NCI-H2196 (cell line): ENCODE data around the gene PLA2G4C.

Experiments used
- DNase-seq: peaks from one replicate; lab custom pipeline; 2025; ENCODE audit not compliant: unreplicated experiment; lab: John Stamatoyannopoulos, UW

The PLA2G4C gene

DNA sequence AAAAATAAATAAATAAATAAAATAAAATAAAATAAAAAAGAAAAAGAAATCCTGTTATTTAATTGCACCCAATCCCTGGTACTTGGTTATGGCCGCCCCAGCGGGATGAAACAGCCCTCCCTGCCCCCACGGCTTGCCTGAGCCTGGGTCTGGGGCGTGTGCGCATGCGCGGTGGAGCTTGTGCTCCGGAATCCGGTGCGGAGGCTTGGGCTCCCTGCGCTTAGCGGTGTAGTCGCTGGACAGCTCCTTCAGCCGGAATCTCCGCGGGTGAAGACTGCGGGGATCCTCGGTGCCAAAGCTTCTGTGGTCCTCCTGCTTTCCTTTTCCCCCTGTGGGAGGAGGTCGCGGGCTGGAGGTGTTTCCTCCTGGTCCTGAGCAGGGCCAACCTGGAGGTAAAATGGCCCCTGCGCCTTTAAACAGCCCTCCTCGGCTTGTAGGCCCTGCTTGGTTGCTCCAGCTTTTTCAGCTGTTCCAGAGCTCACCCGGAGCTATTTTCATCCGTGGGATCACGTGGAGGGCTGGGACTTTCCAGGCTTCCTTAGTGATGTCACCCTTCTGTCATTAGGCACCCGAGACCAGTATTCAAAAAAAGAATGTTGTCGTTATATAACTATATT lies at the start of gene PLA2G4C:
Gene PLA2G4C (minus strand): TSS at position 468 of the 617 bp plus-strand sequence. CDS start 4,288 bp downstream, outside the sequence.
- peak; percentile 96 for DNase-seq

DNA sequence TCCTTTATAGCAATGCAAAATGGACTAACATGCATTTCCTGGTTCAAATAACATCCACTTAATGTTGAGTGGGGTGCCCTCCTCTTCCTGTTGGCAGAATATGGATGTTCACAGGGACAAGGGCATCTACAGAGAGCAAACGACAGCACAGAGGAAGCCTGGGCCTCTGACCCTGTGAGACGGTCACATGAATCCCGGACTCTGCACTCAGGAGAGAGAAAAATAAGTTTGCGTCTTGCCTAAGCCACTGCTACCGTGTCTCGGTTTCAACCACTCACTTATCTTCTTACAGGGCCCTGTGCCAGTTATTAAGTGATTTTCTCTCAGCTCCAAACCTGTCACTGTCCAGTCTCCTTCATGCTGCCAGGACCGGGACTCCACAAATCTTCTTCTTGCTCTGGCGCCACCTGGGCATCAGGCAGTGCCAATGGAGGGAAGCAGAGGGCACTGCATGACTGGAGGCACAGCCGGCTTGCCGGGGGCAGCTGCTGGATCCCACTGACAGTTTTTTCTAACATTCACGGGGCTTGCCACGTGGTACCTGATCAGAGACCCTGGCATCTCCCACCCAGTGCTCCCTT lies 47.7 kb upstream of the PLA2G4C start:
- no peak for DNase-seq

- no peak for DNase-seq
Measured at GRCh38 chr19:48154003-48154402, 43.4 kb upstream of the PLA2G4C start.

DNA sequence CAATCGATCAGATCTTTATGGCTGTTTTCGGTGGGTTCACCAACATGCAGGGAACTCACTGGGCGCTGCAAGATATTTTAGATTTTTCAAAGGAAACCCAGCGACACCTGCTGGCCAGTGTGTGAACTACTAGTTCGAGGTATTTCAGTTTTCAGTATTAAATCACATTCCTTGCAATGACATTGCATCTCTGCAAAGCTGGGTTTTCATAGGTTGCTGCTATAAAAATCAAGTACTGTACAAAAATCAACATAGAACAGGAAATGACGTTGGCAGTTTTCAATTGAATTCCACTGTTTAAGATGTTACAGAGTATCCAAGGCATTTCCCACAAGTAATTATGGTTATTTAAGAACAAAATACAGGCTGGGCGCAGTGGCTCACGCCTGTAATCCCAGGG lies 41.9 kb upstream of the PLA2G4C start:
- peak; percentile 64 for DNase-seq

DNA sequence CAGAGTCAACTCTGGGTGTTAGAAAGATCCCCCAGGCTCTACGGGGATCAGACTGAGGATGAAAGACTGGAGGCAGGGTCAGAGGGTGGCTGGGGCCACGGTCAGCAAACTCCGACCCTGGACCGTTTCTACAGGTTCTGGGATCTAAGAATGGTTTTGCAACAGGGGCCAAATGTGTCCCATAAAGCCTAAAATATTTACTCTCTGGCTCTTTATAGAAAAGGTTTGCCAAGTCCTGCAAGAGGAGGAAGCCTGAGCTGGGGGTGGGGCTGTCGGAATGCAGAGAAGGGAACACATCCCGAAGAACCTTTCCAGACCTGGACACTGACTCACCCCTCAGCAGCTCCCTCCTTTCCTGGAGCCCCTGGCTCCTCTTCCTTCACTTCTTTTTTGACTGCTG lies 38.8 kb upstream of the PLA2G4C start:
- no peak for DNase-seq

- no peak for DNase-seq
Measured at GRCh38 chr19:48148576-48148975, 38.0 kb upstream of the PLA2G4C start.

DNA sequence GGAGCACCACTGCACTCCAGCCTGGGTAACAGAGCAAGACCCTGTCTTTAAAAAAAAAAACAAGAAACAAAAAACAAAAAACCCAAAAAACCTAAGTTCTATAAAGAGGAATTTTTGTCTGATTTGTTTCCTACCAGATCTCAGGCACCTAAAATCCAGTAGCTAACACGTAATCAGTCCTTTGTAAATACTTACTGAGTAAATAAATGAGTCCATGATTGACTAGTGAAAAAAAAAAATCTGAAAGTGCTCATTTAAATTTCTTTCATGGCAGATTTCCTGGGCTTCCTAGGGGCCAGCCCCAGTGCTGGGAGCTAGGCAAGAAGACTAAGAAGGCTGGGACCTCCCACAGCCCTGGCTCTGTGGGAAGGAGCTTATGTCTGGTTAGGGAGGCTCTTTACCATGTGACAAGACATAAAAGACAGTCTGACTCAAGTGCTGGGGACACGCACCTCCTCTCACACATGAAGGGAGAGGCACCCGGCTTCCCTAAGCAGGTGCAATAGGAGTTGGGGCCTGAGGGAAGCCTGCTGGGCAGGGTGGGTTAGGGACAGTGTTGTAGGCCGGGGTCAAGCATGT lies 37.1 kb upstream of the PLA2G4C start:
- DNase-seq: no peak

DNA sequence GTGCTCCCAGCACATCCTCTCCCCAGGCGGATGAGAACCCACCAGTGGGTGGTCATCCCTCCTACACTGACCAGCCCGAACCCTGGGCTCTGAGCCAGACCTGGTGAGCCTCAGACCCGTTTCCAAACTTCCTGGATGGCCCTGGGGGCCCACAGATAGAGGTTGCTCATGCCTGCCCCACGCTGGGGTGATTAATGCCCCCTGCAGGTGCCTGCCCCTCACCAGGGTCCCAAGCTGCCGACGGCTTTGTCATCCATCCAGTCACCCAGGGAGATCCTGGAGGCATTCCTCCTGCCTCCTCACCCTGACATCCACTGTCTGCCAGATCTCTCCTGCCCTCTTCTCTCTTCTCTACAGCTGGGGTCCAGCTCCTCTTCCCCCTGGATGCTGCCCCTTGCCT lies 28.4 kb upstream of the PLA2G4C start:
- no peak for DNase-seq

GRCh38 chr19:48137411-48137810 lies 26.8 kb upstream of the PLA2G4C start:
- no peak for DNase-seq

DNA sequence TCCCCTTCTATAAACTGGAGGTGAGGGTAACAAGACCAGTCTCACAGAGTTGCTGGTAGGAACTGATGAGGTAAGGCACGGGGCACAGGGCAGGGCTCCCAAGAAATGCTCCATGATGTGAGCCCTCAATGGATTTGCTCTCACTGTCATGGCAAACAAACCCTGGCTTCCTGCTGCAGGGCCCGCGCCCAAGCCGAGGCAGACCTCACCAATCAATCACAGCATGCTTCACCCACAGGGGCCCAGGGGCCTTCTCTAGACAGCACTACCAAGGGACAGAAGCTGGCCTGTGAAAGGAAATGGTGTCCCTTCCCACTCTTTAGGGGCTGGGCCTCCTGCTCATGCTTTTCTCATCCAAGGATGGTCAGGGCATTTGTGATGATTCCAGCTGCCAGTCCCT lies 25.9 kb upstream of the PLA2G4C start:
- DNase-seq: no peak

GRCh38 chr19:48135411-48135810 lies 24.8 kb upstream of the PLA2G4C start:
- peak; percentile 31 for DNase-seq

GRCh38 chr19:48133094-48133493 lies 22.5 kb upstream of the PLA2G4C start:
- no peak for DNase-seq

DNA sequence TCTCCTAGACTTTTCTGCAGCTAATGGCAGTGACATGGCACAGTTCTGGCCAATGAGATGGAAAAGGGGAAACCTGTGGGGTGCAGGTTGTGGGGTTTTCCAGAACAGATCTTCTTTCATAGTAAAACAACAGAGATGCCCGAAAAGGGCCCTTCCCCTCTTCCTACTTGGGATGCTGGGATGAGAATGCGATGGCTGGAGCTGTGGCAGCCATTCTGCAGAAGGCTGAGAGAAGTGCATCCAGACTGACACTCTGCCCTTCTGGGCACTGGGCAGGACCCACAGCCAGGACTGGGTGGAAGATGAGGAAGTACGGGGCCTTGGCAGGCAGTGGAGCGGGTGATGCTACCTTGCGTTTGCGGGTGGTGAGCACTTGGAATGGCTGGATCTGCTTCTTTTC lies 16.9 kb upstream of the PLA2G4C start:
- DNase-seq: no peak

DNA sequence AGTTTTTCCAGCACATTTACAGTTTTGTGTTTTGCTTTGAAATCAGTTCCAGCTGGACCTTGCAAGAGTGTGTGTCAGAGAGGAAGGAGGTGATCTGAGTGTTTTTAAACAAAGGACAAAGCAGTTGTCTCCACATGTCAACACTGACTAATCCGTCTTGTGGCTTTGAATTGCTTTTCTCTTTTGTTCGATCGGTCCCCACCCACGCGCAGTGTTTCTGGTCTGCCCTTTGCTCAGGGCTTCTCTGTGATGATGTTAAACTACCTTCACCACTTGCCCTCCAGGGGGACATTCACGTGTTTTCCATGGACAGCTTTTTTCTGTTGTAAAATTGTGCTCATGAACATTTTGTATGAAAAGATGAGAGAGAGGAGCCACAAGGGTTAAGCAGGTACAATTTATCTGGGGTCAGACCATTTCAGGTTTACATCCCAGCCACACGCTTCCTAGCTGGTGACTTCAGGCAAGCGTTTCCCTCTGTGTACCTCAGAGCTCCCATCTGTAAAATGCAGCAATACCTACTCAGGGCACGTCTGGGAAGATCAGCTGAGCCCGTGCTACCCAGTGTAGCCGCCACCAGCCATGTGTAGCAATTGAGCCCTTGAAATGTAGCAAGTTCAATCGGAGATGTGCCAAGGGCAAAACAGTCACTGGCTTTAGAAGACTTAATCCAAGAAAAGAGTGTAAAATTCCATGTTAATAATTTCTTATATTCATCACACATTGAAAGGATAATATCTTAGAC lies 13.5 kb upstream of the PLA2G4C start:
- no peak for DNase-seq

- DNase-seq: no peak
Measured at GRCh38 chr19:48122421-48122820, 11.8 kb upstream of the PLA2G4C start.

DNA sequence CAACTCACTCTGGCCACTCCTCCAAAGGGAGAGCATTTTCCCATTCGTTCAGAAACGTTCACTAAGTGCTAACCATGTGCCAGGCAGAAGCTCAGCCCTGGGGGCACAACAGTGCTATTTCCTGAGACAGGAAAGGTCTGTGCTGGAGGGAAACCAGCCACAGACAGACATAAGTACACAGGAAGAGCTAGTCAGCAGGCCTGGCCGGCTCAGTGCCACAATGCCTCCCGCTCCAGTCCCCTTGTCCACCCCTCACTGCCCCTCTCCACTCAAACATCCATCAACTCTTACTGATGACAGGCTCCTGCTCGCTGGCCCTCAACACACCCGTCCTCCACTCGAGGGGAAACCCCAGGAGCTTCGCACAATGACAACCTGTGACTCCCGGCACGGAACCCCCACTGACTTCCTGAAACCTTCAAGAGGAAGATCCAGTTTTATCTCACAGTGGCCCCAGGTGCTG lies 11.3 kb upstream of the PLA2G4C start:
- no peak for DNase-seq

- no peak for DNase-seq
Measured at GRCh38 chr19:48121066-48121465, 10.4 kb upstream of the PLA2G4C start.

- DNase-seq: no peak
Measured at GRCh38 chr19:48120505-48120904, 9.9 kb upstream of the PLA2G4C start.

GRCh38 chr19:48118131-48118517 lies 7.5 kb upstream of the PLA2G4C start:
- no peak for DNase-seq

DNA sequence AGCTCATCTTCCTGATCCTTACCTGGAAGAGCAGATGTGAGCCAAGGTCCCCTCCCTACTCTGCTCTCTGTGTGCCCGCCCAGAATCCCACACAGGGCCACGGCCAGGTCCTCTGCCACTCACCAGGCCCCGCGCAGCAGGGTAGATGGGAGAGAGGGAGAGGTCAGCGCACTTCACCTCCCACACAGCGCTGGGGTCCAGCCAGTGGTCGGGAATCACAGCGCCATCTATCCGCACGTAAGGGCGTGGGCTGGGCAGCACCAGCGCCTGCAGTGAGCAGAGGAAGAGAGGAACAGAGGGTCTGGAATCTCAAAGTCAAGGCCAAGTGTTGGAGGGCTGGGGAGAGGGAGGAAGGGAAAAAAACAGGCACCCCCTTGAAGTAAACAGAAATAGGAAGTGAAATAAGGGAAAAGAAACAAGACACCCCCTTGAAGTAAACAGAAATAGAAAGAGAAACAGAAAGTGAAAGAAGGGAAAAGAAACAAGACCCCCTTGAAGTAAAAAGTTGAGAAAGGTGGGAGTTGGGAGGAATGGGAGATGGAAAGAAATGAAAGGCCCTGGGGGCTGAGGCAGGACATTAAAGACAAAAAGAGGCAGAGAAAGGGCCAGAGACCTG lies 7.0 kb upstream of the PLA2G4C start:
- no peak for DNase-seq

GRCh38 chr19:48113190-48113917 lies 2.7 kb upstream of the PLA2G4C start:
- DNase-seq: no peak
